Activated B cell treated with CpG ODN at 0.5 μM for 24 hours (primary cell): ENCODE measurements around the gene CMIP. TPM values are rescaled to one million over a fixed set of nuclear protein-coding genes. Genes with fewer than 3 reads are reported as not detected.
A peak's percentile ranks its signal among the peaks of the same experiment; 100 is the strongest.

Experiments used
- ATAC-seq: fragments of 200-7000 bp; cut with Tn5 transposase; one replicate; pipeline ENCODE4 v1.10.0; 2021; ENCODE audit warnings: low read depth, mild to moderate bottlenecking, moderate library complexity
- CTCF ChIA-PET: fragments of 350-600 bp; sonication (Branson Sonifier 250); formaldehyde crosslinking; loops from one replicate; lab custom pipeline; 2021; ENCODE audit warnings: antibody characterized with exemption; lab: Charles Lee
- POLR2A ChIA-PET: fragments of 350-600 bp; sonication (Branson Sonifier 250); formaldehyde crosslinking; loops from one replicate; lab custom pipeline; 2021; ENCODE audit warnings: antibody characterized with exemption; lab: Charles Lee
- DNase-seq: peaks from one replicate; pipeline ENCODE4 v3.0.0; 2022
- H3K27ac Mint-ChIP-seq: one replicate; pipeline ENCODE4 v1.8.0; 2020; ENCODE audit warnings: mixed read lengths
- H3K27me3 Mint-ChIP-seq: one replicate; pipeline ENCODE4 v1.8.0; 2021; ENCODE audit warnings: mixed read lengths
- H3K36me3 Mint-ChIP-seq: one replicate; pipeline ENCODE4 v1.8.0; 2021; ENCODE audit warnings: low read depth, mixed read lengths
- H3K4me1 Mint-ChIP-seq: one replicate; pipeline ENCODE4 v1.8.0; 2021; ENCODE audit warnings: mixed read lengths
- H3K4me3 Mint-ChIP-seq: one replicate; pipeline ENCODE4 v1.8.0; 2020; ENCODE audit warnings: mild to moderate bottlenecking, mixed read lengths
- H3K9me3 Mint-ChIP-seq: one replicate; pipeline ENCODE4 v1.8.0; 2020; ENCODE audit warnings: mixed read lengths
- CTCF ChIP-seq: fragments of 200-600 bp; IDR thresholded peaks from one replicate; pipeline ENCODE4 v1.8.0; 2022; ENCODE audit warnings: antibody characterized with exemption, mild to moderate bottlenecking
- intact Hi-C: fragments of 100-400 bp; cut with micrococcal nuclease; formaldehyde crosslinking; loops from one replicate; pipeline ENCODE4 v1.15.1; 2024
- total RNA-seq: library from RNA; stranded (reverse); gene quantifications from 2 replicates; pipeline ENCODE4 v1.2.3, GENCODE V29; 2022

The CMIP gene
- total RNA-seq, 1 donor from 2014 or later: 76.3 TPM

- CTCF ChIA-PET: no interaction called here
- no peak for TF ChIP-seq CTCF
- Mint-ChIP-seq H3K4me1 (peaks cover 73% of the 10 kb centered on the region), H3K4me3 (no peak overlapping the region), H3K36me3 (peaks cover 49% of the 10 kb centered on the region), H3K27ac (peak overlapping the region; percentile 66), H3K27me3 (no peaks in the 10 kb centered on the region), H3K9me3 (no peaks in the 10 kb centered on the region)
- ATAC-seq (no peak), DNase-seq (no peak)
- POLR2A ChIA-PET: interaction anchor here (0.6 to 2.0 kb wide), 6 partner anchors 8 to 284 kb away, joined by 3 to 10 read pairs (median 6); no protein-coding TSS in a partner anchor
- intact Hi-C loops: no loop called here
Measured at GRCh38 chr16:81456523-81457325, 12.1 kb downstream of the CMIP start.

- Mint-ChIP-seq H3K9me3 (no peaks in the 10 kb centered on the region), H3K4me1 (peaks cover 73% of the 10 kb centered on the region), H3K36me3 (peaks cover 47% of the 10 kb centered on the region), H3K27ac (peak overlapping the region; percentile 66), H3K4me3 (peak overlapping the region; percentile 11), H3K27me3 (no peaks in the 10 kb centered on the region)
- no peak for TF ChIP-seq CTCF
- ChIA-PET CTCF (no interaction called here), POLR2A (interaction anchor here (0.6 to 2.0 kb wide), 6 partner anchors 9 to 191 kb away, joined by 3 to 10 read pairs (median 6); no protein-coding TSS in a partner anchor)
- no peak for DNase-seq
- intact Hi-C loops: no loop called here
- peak; percentile 73 for ATAC-seq
Measured at GRCh38 chr16:81457326-81458133, 12.9 kb downstream of the CMIP start.

- intact Hi-C loops: no loop called here
- DNase-seq: no peak
- ChIA-PET CTCF (no interaction called here), POLR2A (interaction anchor here (1.9 to 2.0 kb wide), 2 partner anchors 12 to 23 kb away, joined by 7 to 8 read pairs; no protein-coding TSS in a partner anchor)
- no peak for TF ChIP-seq CTCF
- no peaks in the 10 kb centered on the region for H3K27me3 Mint-ChIP-seq
- peaks cover 50% of the 10 kb centered on the region for H3K36me3 Mint-ChIP-seq
- H3K4me1 Mint-ChIP-seq: peaks cover 69% of the 10 kb centered on the region
- no peak for ATAC-seq
- peak overlapping the region; percentile 4 for H3K27ac Mint-ChIP-seq
- H3K9me3 Mint-ChIP-seq: no peaks in the 10 kb centered on the region
- H3K4me3 Mint-ChIP-seq: no peak overlapping the region
Measured at GRCh38 chr16:81458149-81458669, 13.6 kb downstream of the CMIP start.

- no peak for DNase-seq
- no peak overlapping the region for H3K4me3 Mint-ChIP-seq
- H3K27ac Mint-ChIP-seq: peak overlapping the region; percentile 4
- no peak for TF ChIP-seq CTCF
- ChIA-PET CTCF (no interaction called here), POLR2A (interaction anchor here (1.9 kb wide), 1 partner anchor 11 kb away, joined by 7 read pairs; no protein-coding TSS in a partner anchor)
- H3K9me3 Mint-ChIP-seq: no peaks in the 10 kb centered on the region
- no peak for ATAC-seq
- H3K4me1 Mint-ChIP-seq: peaks cover 61% of the 10 kb centered on the region
- H3K36me3 Mint-ChIP-seq: peaks cover 53% of the 10 kb centered on the region
- no peaks in the 10 kb centered on the region for H3K27me3 Mint-ChIP-seq
- intact Hi-C loops: no loop called here
Measured at GRCh38 chr16:81458827-81459598, 14.4 kb downstream of the CMIP start.
